Measurements from ENCODE around the gene GLOD4. TPM values are rescaled to one million over a fixed set of nuclear protein-coding genes. Genes with fewer than 3 reads are reported as not detected.
A peak's percentile ranks its signal among the peaks of the same experiment; 100 is the strongest.

The GLOD4 gene
- total and polyA plus RNA-seq, 12 donors = 29.8 to 107 (median 74.3) TPM

DNA sequence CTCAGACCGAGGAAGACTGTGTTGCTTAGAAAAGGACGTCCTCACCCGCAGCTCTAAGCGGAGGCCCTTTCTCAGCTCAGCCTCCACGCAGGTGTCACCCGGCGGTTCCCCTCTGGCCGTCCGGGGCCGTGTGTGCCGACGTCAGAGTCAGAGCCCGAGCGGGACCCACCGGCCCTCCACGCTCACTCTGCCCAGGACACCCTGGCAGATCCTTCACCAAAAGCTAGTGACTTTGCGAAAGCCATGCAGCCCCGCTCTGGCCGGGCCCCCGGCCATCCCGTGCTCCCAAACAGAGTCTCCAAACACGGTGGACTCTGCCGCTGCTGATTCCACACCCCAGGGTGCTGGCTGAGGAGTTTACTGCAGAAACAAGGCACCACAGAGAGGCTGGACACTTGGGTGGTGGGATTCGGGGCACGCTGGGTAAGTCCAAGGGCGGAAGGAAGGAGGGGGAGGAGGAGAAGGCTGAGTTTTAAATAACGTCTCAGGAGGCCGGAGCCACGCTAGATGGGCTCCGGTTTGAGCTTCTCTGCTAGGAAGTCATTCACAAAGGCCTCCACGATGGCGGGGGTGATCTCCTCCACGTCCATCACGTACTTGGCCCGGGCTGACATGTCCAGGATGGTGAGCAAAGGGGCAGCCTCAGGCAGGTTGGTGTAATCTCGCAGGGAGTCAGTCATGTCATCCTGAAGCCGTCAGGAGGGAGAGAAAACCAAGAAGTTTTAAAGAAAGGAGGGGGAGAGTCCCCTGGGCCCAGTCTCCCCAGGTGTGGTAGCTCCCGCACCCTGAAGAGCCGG is 18.6 kb upstream of the GLOD4 start:
- DNase-seq = no peak
- intact Hi-C loops (cut with DNase I) = no loop called here
- no peaks in the 10 kb centered on the region for H3K4me1 ChIP-seq (replicated peaks in 1 of 2)
- H3K27ac ChIP-seq = no peak overlapping the region
- no peak for TF ChIP-seq POLR2A (IDR thresholded peaks at IDR 0.05)
- TF ChIP-seq, protein P1, sequence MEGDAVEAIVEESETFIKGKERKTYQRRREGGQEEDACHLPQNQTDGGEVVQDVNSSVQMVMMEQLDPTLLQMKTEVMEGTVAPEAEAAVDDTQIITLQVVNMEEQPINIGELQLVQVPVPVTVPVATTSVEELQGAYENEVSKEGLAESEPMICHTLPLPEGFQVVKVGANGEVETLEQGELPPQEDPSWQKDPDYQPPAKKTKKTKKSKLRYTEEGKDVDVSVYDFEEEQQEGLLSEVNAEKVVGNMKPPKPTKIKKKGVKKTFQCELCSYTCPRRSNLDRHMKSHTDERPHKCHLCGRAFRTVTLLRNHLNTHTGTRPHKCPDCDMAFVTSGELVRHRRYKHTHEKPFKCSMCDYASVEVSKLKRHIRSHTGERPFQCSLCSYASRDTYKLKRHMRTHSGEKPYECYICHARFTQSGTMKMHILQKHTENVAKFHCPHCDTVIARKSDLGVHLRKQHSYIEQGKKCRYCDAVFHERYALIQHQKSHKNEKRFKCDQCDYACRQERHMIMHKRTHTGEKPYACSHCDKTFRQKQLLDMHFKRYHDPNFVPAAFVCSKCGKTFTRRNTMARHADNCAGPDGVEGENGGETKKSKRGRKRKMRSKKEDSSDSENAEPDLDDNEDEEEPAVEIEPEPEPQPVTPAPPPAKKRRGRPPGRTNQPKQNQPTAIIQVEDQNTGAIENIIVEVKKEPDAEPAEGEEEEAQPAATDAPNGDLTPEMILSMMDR (IDR thresholded peaks at IDR 0.05) = no peak
- no peaks in the 10 kb centered on the region for H3K9me3 ChIP-seq (replicated peaks in 1 of 3)
- H3K36me3 ChIP-seq (replicated peaks in 1 of 2) = no peaks in the 10 kb centered on the region
- H3K27me3 ChIP-seq = no peaks in the 10 kb centered on the region
- WGBS, 4 donors = 82 to 92% (median 90%) methylated on average over 20 to 39 of the region's 39 CpGs
- no peak overlapping the region for H3K4me3 ChIP-seq

DNA sequence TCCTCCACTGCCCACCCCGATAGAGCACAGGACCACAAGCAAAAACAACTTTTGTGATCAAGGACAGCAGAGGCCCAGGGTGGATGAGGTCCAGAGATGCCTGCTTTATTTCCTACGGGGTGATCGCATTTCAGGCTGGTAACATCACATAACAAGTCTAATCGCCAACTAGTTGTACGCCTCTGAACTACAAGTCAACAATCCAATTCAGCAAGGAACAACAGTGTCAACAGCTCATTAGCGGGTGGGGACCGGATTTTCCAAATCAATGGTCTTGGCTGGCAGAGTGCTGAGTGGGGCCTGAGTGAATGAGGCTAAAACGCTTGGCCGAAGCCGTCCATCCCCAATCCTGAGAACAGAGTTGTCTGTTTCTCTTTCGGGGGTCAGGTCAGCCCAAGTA is 17.2 kb upstream of the GLOD4 start:
- no peak for TF ChIP-seq POLR2A (IDR thresholded peaks at IDR 0.05)
- TF ChIP-seq, protein P1 (IDR thresholded peaks at IDR 0.05) = no peak
- Histone ChIP-seq H3K9me3 (replicated peaks in 1 of 3) (no peaks in the 10 kb centered on the region), H3K36me3 (replicated peaks in 1 of 2) (no peaks in the 10 kb centered on the region), H3K27me3 (no peaks in the 10 kb centered on the region), H3K4me3 (no peak overlapping the region), H3K27ac (no peak overlapping the region), H3K4me1 (replicated peaks in 1 of 2) (peaks cover 0 to 4% of the 10 kb centered on the region in 2 donors)
- 92 to 97% (median 94%) methylated on average over 6 to 11 of the region's 11 CpGs for WGBS, 4 donors
- DNase-seq = no peak
- intact Hi-C loops (cut with DNase I) = loop anchor here (5.0 to 10.0 kb wide), 4 partner anchors 76 to 256 kb away; no protein-coding TSS in a partner anchor

DNA sequence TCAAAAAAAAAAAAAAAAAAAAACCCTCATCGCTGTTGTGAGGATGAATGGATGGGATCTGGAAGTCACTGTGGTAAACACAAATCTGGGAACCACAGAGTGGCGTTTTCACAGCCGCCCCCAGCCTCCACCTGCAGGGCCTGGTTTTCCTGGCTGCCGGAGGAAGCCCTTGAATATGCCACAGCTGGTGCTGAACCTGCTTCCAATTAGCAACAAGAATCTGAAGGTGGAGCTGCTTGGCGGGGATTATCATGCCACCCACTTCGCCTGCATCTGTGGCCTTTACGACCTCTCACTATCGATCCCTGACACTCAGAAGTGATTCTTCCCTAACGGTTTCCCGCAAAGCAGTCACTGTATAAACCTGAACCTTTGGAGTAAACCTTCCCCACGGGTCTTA is 16.2 kb upstream of the GLOD4 start:
- Histone ChIP-seq H3K4me1 (replicated peaks in 1 of 2) (peaks cover 0 to 4% of the 10 kb centered on the region in 2 donors), H3K27me3 (no peaks in the 10 kb centered on the region), H3K4me3 (no peak overlapping the region), H3K36me3 (replicated peaks in 1 of 2) (no peaks in the 10 kb centered on the region), H3K27ac (no peak overlapping the region), H3K9me3 (replicated peaks in 1 of 3) (no peaks in the 10 kb centered on the region)
- no peak for DNase-seq
- intact Hi-C loops (cut with DNase I) = loop anchor here (5.0 to 10.0 kb wide), 4 partner anchors 77 to 257 kb away; no protein-coding TSS in a partner anchor
- TF ChIP-seq, protein P1 (IDR thresholded peaks at IDR 0.05) = no peak
- WGBS, 4 donors = 81 to 88% (median 85%) methylated on average over 11 of the region's 11 CpGs

DNA sequence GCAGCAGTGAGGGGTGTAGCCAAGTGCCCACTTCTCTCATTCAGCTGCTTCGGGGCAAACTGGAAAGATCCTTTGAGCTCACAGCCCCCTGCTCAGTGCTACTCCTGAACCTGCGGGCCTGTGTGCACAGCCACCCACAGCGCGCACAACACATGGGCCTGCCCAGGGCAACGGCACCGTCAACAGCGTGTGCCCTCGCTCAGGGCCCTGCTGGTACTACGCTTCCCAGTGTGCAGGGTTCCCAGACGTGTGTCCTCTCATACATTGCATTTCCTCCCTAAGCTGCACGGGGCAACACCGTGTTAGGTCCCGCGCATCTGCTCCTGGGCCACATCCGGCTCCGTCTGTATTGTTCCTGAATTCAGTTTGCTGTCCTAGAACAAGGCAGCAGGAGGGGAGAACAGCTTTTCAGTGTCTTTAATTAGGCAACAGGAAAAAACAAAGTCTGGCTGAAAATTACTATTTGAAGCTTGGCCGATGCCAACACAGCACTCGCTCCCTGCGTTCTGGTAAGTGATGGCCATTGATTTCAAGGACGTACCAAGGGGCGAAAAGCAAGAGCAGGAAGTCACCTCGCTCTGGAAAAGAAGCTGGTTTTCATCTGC is 15.3 kb upstream of the GLOD4 start:
- intact Hi-C loops (cut with DNase I) = loop anchor here (5.0 to 10.0 kb wide), 4 partner anchors 77 to 257 kb away; no protein-coding TSS in a partner anchor
- TF ChIP-seq POLR2A (IDR thresholded peaks at IDR 0.05) = no peak
- TF ChIP-seq, protein P1 (IDR thresholded peaks at IDR 0.05) = no peak
- no peaks in the 10 kb centered on the region for H3K9me3 ChIP-seq (replicated peaks in 1 of 3)
- DNase-seq = no peak
- 85 to 92% (median 87%) methylated on average over 14 to 22 of the region's 22 CpGs for WGBS, 4 donors
- no peak overlapping the region for H3K4me3 ChIP-seq
- peaks cover 0 to 4% of the 10 kb centered on the region in 2 donors for H3K4me1 ChIP-seq (replicated peaks in 1 of 2)
- H3K27me3 ChIP-seq = no peaks in the 10 kb centered on the region
- peak overlapping the region in 1 of 5 donors; percentile 22 for H3K27ac ChIP-seq
- H3K36me3 ChIP-seq (replicated peaks in 1 of 2) = peaks cover 0 to 5% of the 10 kb centered on the region in 2 donors
